Vagina (tissue), 2 donors: ENCODE data around the gene MAP2K2. TPM values are rescaled to one million over a fixed set of nuclear protein-coding genes. Genes with fewer than 3 reads are reported as not detected.
A peak's percentile ranks its signal among the peaks of the same experiment; 100 is the strongest.

Source experiments
- DNase-seq, 2 donors: peaks; one replicate each; pipeline ENCODE4 v3.0.0-alpha.2; 2017; ENCODE audit errors: extremely low spot score in 2 of 2
- H3K27ac ChIP-seq: fragments of 200-600 bp; sonication (generic); one replicate; pipeline ENCODE4 v1.5.1; 2019
- H3K27me3 ChIP-seq: fragments of 200-600 bp; sonication (generic); one replicate; pipeline ENCODE4 v1.5.1; 2019
- H3K36me3 ChIP-seq, 2 donors: fragments of 200-600 bp; sonication (generic); one replicate each; pipeline ENCODE4 v1.5.1; 2017 to 2019
- H3K4me1 ChIP-seq: fragments of 200-600 bp; sonication (generic); one replicate; pipeline ENCODE4 v1.5.1; 2019
- H3K4me3 ChIP-seq, 2 donors: fragments of 200-600 bp; sonication (generic); 1 replicate in 1 of 2; 2 replicates in 1 of 2; pipeline ENCODE4 v1.5.1; 2016 to 2019
- H3K9me3 ChIP-seq: fragments of 200-600 bp; sonication (generic); one replicate; pipeline ENCODE4 v1.5.1; 2019
- CTCF ChIP-seq, 3 experiments: fragments of 450-650 bp in 2 of 3; fragments of 200-600 bp in 1 of 3; sonication (generic) in 1 of 3; IDR thresholded peaks; one replicate each; pipeline ENCODE4 v1.5.1; 2017 to 2019; ENCODE audit warnings: antibody characterized with exemption in 3 of 3, mild to moderate bottlenecking in 2 of 3, moderate library complexity in 2 of 3
- POLR2A ChIP-seq, 2 donors: fragments of 450-650 bp; IDR thresholded peaks; one replicate each; pipeline ENCODE4 v1.6.1; 2017; ENCODE audit warnings: antibody characterized with exemption in 2 of 2, mild to moderate bottlenecking in 2 of 2, moderate library complexity in 2 of 2
- POLR2AphosphoS5 ChIP-seq, 2 donors: sonication (generic); formaldehyde crosslinking; IDR thresholded peaks; one replicate each; pipeline ENCODE4 v1.9.0; 2017; ENCODE audit warnings: antibody characterized with exemption in 2 of 2, mild to moderate bottlenecking in 2 of 2, low read depth in 1 of 2; ENCODE audit not compliant: insufficient read depth in 1 of 2
- intact Hi-C: fragments of 100-400 bp; cut with DNase I; formaldehyde crosslinking; loops from one replicate; pipeline ENCODE4 v1.15.1; 2023
- total RNA-seq: library from RNA; depleted of rRNA; stranded (reverse); fragments of >200 nt; gene quantifications from one replicate; pipeline ENCODE4 v1.2.3, GENCODE V29; 2016

MAP2K2 gene
- total RNA-seq, 1 donor from 2014 or later = 104 TPM

- DNase-seq = no peak
- Histone ChIP-seq H3K4me1 (peaks cover 66% of the 10 kb centered on the region), H3K27me3 (no peaks in the 10 kb centered on the region), H3K9me3 (no peaks in the 10 kb centered on the region), H3K27ac (no peak overlapping the region), H3K36me3 (peaks cover 0 to 26% of the 10 kb centered on the region in 2 donors), H3K4me3 (no peak overlapping the region)
- intact Hi-C loops = loop anchor here (5.0 kb wide), 1 partner anchor 1647 kb away; no protein-coding TSS in a partner anchor
- TF ChIP-seq CTCF (IDR thresholded peaks at IDR 0.05) (no peak), POLR2AphosphoS5 (IDR thresholded peaks at IDR 0.05; ENCODE audit: insufficient read depth in 1 of 2, low read depth in 1 of 2) (no peak), POLR2A (IDR thresholded peaks at IDR 0.05) (no peak)
Measured at GRCh38 chr19:4054441-4055208, 69.3 kb downstream of the MAP2K2 start.

- no peak for DNase-seq
- Histone ChIP-seq H3K9me3 (no peaks in the 10 kb centered on the region), H3K27me3 (no peaks in the 10 kb centered on the region), H3K4me1 (peaks cover 62% of the 10 kb centered on the region), H3K4me3 (no peak overlapping the region), H3K27ac (no peak overlapping the region), H3K36me3 (peaks cover 0 to 31% of the 10 kb centered on the region in 2 donors)
- peak in 1 of 2 donors; percentile 13 for TF ChIP-seq POLR2AphosphoS5 (IDR thresholded peaks at IDR 0.05; ENCODE audit: insufficient read depth in 1 of 2, low read depth in 1 of 2)
- TF ChIP-seq POLR2A (IDR thresholded peaks at IDR 0.05) = no peak
- no peak for TF ChIP-seq CTCF (IDR thresholded peaks at IDR 0.05)
- intact Hi-C loops = loop anchor here (5.0 kb wide), 1 partner anchor 1646 kb away; no protein-coding TSS in a partner anchor
Measured at GRCh38 chr19:4053423-4054324, 70.2 kb downstream of the MAP2K2 start.

GRCh38 chr19:4052993-4053422 is 70.9 kb downstream of the MAP2K2 start:
- Histone ChIP-seq H3K36me3 (peaks cover 0 to 31% of the 10 kb centered on the region in 2 donors), H3K27me3 (no peaks in the 10 kb centered on the region), H3K4me3 (peak overlapping the region; percentile 12 to 17), H3K9me3 (no peaks in the 10 kb centered on the region), H3K4me1 (peaks cover 56% of the 10 kb centered on the region), H3K27ac (peak overlapping the region; percentile 71)
- no peak for TF ChIP-seq POLR2AphosphoS5 (IDR thresholded peaks at IDR 0.05; ENCODE audit: insufficient read depth in 1 of 2, low read depth in 1 of 2)
- TF ChIP-seq POLR2A (IDR thresholded peaks at IDR 0.05) = no peak
- TF ChIP-seq CTCF (IDR thresholded peaks at IDR 0.05) = no peak
- intact Hi-C loops = loop anchor here (5.0 kb wide), 1 partner anchor 1646 kb away; no protein-coding TSS in a partner anchor
- DNase-seq = no peak

GRCh38 chr19:4052114-4052992 is 71.6 kb downstream of the MAP2K2 start:
- peak overlapping the region; percentile 12 to 17 for H3K4me3 ChIP-seq
- H3K4me1 ChIP-seq = peaks cover 52% of the 10 kb centered on the region
- peak overlapping the region; percentile 71 for H3K27ac ChIP-seq
- no peak for DNase-seq
- H3K27me3 ChIP-seq = no peaks in the 10 kb centered on the region
- H3K9me3 ChIP-seq = no peaks in the 10 kb centered on the region
- peaks cover 0 to 33% of the 10 kb centered on the region in 2 donors for H3K36me3 ChIP-seq
- intact Hi-C loops = loop anchor here (5.0 kb wide), 1 partner anchor 1645 kb away; no protein-coding TSS in a partner anchor
- TF ChIP-seq POLR2A (IDR thresholded peaks at IDR 0.05) (no peak), POLR2AphosphoS5 (IDR thresholded peaks at IDR 0.05; ENCODE audit: insufficient read depth in 1 of 2, low read depth in 1 of 2) (peak in 1 of 2 donors; percentile 26), CTCF (IDR thresholded peaks at IDR 0.05) (no peak)
